ENCODE data around the gene MRPL53.

- TF ChIP-seq CTCF (IDR thresholded peaks at IDR 0.05; ENCODE audit: low read depth, low read length) (no peak), EZH2phosphoT487 (IDR thresholded peaks at IDR 0.05; ENCODE audit: low read depth) (no peak)
Measured at GRCh38 chr2:74493546-74493945, 21.1 kb upstream of the MRPL53 start.
